Endothelial cell of umbilical vein (primary cell): ENCODE measurements around the gene ZNF618. TPM values are rescaled to one million over a fixed set of nuclear protein-coding genes. Genes with fewer than 3 reads are reported as not detected.

Source experiments
- BruUV-seq: library from RNA; stranded (reverse); fragments of 400-500 nt; replicated peaks from 2 replicates; lab custom pipeline; 2021; lab: Mats Ljungman, UMichigan
- CTCF ChIA-PET: fragments of 300-600, 350-600 bp; sonication (Branson Sonifier 250); formaldehyde crosslinking; loops from one replicate; lab custom pipeline; 2021; ENCODE audit warnings: antibody characterized with exemption, inconsistent platforms; lab: Charles Lee
- POLR2A ChIA-PET: fragments of 300-600, 350-600 bp; sonication (Branson Sonifier 250); formaldehyde crosslinking; loops from one replicate; lab custom pipeline; 2021; ENCODE audit warnings: antibody characterized with exemption, inconsistent platforms; lab: Charles Lee
- DNase-seq: peaks from one replicate; pipeline ENCODE4 v3.0.0-alpha.2; 2011; ENCODE audit warnings: low read depth, low spot score
- FAIRE-seq: peaks from 2 replicates; lab custom pipeline; 2011; peaks lifted over from hg19 to GRCh38; lab: Jason Lieb, UNC
- H2AFZ ChIP-seq: 2 replicates; pipeline ENCODE4 v1.6.0; 2012; ENCODE audit warnings: low read depth, low read length, control low read depth, inconsistent platforms
- H3K27ac ChIP-seq: 2 replicates; pipeline ENCODE4 v1.5.1; 2011; ENCODE audit warnings: low read depth, mild to moderate bottlenecking, control low read depth, low read length, moderate library complexity; ENCODE audit not compliant: insufficient read depth
- H3K27me3 ChIP-seq, 2 experiments: 2 replicates each; pipeline versions ENCODE4 v1.6.0 to v1.6.1; 2011; ENCODE audit warnings: low read length in 2 of 2, mixed read lengths in 1 of 2; ENCODE audit not compliant: control insufficient read depth in 2 of 2, insufficient read depth in 2 of 2
- H3K36me3 ChIP-seq, 2 experiments: 2 replicates in 1 of 2; 3 replicates in 1 of 2; pipeline ENCODE4 v1.5.1; 2011; ENCODE audit warnings: low read length in 2 of 2, mild to moderate bottlenecking in 1 of 2, moderate library complexity in 1 of 2; ENCODE audit not compliant: control insufficient read depth in 2 of 2, insufficient read depth in 2 of 2; ENCODE audit errors: extremely low read depth in 1 of 2
- H3K4me1 ChIP-seq: 3 replicates; pipeline ENCODE4 v1.5.1; 2011; ENCODE audit warnings: mild to moderate bottlenecking, low read length; ENCODE audit not compliant: control insufficient read depth, insufficient read depth; ENCODE audit errors: extremely low read depth
- H3K4me2 ChIP-seq: 2 replicates; pipeline ENCODE4 v1.6.1; 2011; ENCODE audit warnings: low read length, control low read depth, mixed read lengths; ENCODE audit not compliant: insufficient read depth
- H3K4me3 ChIP-seq, 3 experiments: fragments of 200-600 bp in 1 of 3; sonication (generic), shearing (Covaris generic) in 1 of 3; replicated peaks in 1 of 3; 2 replicates each; pipeline ENCODE4 v1.5.1; 2011 to 2016; ENCODE audit warnings: control low read depth in 3 of 3, low read length in 3 of 3, mild to moderate bottlenecking in 2 of 3, inconsistent platforms in 1 of 3, low read depth in 1 of 3, moderate library complexity in 1 of 3; ENCODE audit not compliant: insufficient read depth in 1 of 3
- H3K79me2 ChIP-seq: 2 replicates; pipeline ENCODE4 v1.6.0; 2012; ENCODE audit warnings: low read length, inconsistent platforms; ENCODE audit not compliant: control insufficient read depth, insufficient read depth
- H3K9ac ChIP-seq: replicated peaks from 2 replicates; pipeline ENCODE3; 2011; ENCODE audit warnings: low read length, control low read depth; ENCODE audit not compliant: insufficient read depth; ENCODE audit errors: extremely low read depth
- H3K9me1 ChIP-seq: replicated peaks from 3 replicates; pipeline ENCODE4 v1.6.0; 2011; ENCODE audit warnings: mild to moderate bottlenecking, low read length; ENCODE audit not compliant: control insufficient read depth, insufficient read depth; ENCODE audit errors: extremely low read depth
- H3K9me3 ChIP-seq: replicated peaks from 2 replicates; pipeline ENCODE4 v1.5.1; 2012; ENCODE audit warnings: low read length, inconsistent platforms; ENCODE audit not compliant: control insufficient read depth, insufficient read depth
- H4K20me1 ChIP-seq: replicated peaks from 2 replicates; pipeline ENCODE3; 2011; ENCODE audit warnings: mild to moderate bottlenecking, low read length; ENCODE audit not compliant: control insufficient read depth, insufficient read depth; ENCODE audit errors: extremely low read depth
- EZH2 ChIP-seq: IDR thresholded peaks from 2 replicates; pipeline ENCODE4 v1.6.1; 2012; ENCODE audit warnings: borderline replicate concordance, low read depth, mild to moderate bottlenecking, moderate library complexity, low read length, inconsistent platforms; ENCODE audit not compliant: severe bottlenecking
- FOS ChIP-seq: IDR thresholded peaks from 2 replicates; pipeline ENCODE4 v1.6.1; 2011; ENCODE audit warnings: mild to moderate bottlenecking, low read length, moderate library complexity, borderline replicate concordance; ENCODE audit not compliant: insufficient read depth
- GATA2 ChIP-seq: IDR thresholded peaks from 2 replicates; pipeline ENCODE4 v1.7.0; 2011; ENCODE audit warnings: low read depth, mild to moderate bottlenecking, moderate library complexity, mixed read lengths, low read length; ENCODE audit not compliant: insufficient read length, insufficient read depth
- JUN ChIP-seq: IDR thresholded peaks from 2 replicates; pipeline ENCODE4 v1.6.1; 2011; ENCODE audit warnings: borderline replicate concordance, low read depth; ENCODE audit not compliant: insufficient read length, insufficient read depth
- MAX ChIP-seq: IDR thresholded peaks from 2 replicates; pipeline ENCODE4 v1.6.1; 2011; ENCODE audit not compliant: insufficient read depth, insufficient read length
- MYC ChIP-seq: IDR thresholded peaks from one replicate; pipeline ENCODE4 v1.6.1; 2011; ENCODE audit warnings: mild to moderate bottlenecking, low read depth, low read length
- POLR2A ChIP-seq: IDR thresholded peaks from 2 replicates; pipeline ENCODE4 v1.6.1; 2012; ENCODE audit warnings: low read depth, mild to moderate bottlenecking, control low read depth, low read length
- POLR2AphosphoS5 ChIP-seq: IDR thresholded peaks from 2 replicates; pipeline ENCODE4 v1.6.1; 2012; ENCODE audit warnings: low read depth, mild to moderate bottlenecking, control low read depth, low read length, moderate library complexity; ENCODE audit not compliant: insufficient read depth
- dilution Hi-C: fragments of 300-500 bp; cut with MboI; formaldehyde crosslinking; loops from one replicate; pipeline ENCODE4 v1.15.0; 2019; ENCODE audit warnings: low sequenced_read_pairs; ENCODE audit not compliant: extremely low pct_ligation_motif_present
- intact Hi-C: fragments of 100-400 bp; cut with micrococcal nuclease; formaldehyde crosslinking; loops from one replicate; pipeline ENCODE4 v1.10.0; 2022
- polyA plus RNA-seq, 4 experiments: library from polyadenylated mRNA; depleted of rRNA in 3 of 4; stranded (reverse) in 3 of 4; unstranded in 1 of 4; fragments of >200 nt; gene quantifications; 2 replicates each; pipeline versions ENCODE4 v1.2.1 to v1.2.3, GENCODE V29; 2011 to 2012; ENCODE audit warnings: missing spikeins in 1 of 4
- total RNA-seq: library from RNA; stranded (reverse); gene quantifications from 2 replicates; pipeline ENCODE4 v1.2.3, GENCODE V29; 2021
- TF ChIP-seq, protein P1 (sequence below), 2 donors: IDR thresholded peaks; 1 replicate in 1 of 2; 2 replicates in 1 of 2; pipeline ENCODE4 v1.5.1; 2011; ENCODE audit warnings: low read length in 2 of 2, mild to moderate bottlenecking in 2 of 2, moderate library complexity in 2 of 2, control low read depth in 1 of 2, inconsistent platforms in 1 of 2, low read depth in 1 of 2; ENCODE audit not compliant: insufficient read depth in 1 of 2; ENCODE audit errors: extremely low read depth in 1 of 2

The ZNF618 gene
- total and polyA plus RNA-seq, 2 donors (not counting 3 experiments of a cell fraction or from before 2014, with no cell fraction given), result 22.6 to 80.3 TPM

- Histone ChIP-seq H3K4me2 (no peak overlapping the region), H3K4me3 (no peak overlapping the region), H3K9ac (no peak overlapping the region), H3K27ac (no peak overlapping the region), H3K9me1 (no peaks in the 10 kb centered on the region), H3K79me2 (no peaks in the 10 kb centered on the region), H2AFZ (no peak overlapping the region), H3K27me3 (no peaks in the 10 kb centered on the region), H3K36me3 (peaks cover 21 to 43% of the 10 kb centered on the region in 2 experiments), H4K20me1 (no peaks in the 10 kb centered on the region), H3K4me1 (peaks cover 4% of the 10 kb centered on the region), H3K9me3 (no peaks in the 10 kb centered on the region)
- dilution Hi-C loops (no loop called here), intact Hi-C loops (no loop called here)
- FAIRE-seq, result no peak
- no TSS peak for BruUV-seq
- TF ChIP-seq MAX, result no peak
- ChIA-PET POLR2A (no interaction called here), CTCF (interaction anchor here (1.4 to 1.7 kb wide), 3 partner anchors 57 to 313 kb away, joined by 3 to 4 read pairs (median 4); no protein-coding TSS in a partner anchor)
- no peak for DNase-seq
These were observed 174.5 kb downstream of the ZNF618 start for GRCh38 chr9:114050646-114051045.

DNA sequence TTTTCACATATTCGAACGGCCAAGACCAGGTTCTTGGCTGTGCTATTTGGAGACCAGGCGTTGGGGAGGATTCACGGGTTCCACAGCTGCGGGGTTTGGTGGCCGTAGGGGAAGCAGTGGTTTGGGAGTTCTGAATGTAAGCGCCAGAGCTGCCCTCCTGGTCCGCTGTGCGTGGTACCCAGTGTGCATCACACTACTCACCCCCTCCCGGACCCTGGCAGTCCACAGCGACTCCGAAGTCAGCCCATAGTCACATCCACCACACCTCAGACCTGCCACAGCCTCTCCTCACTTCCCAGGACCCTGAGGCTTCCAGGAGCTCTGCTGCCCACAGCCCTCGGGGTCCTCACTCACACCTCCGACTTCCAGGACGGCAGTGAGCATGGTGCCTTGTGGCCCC is 175.2 kb downstream of the ZNF618 start:
- no peak for TF ChIP-seq JUN
- TF ChIP-seq POLR2A, result no peak
- no peak for TF ChIP-seq FOS
- no peak for TF ChIP-seq MYC
- TF ChIP-seq POLR2AphosphoS5, result no peak
- TF ChIP-seq, protein P1, sequence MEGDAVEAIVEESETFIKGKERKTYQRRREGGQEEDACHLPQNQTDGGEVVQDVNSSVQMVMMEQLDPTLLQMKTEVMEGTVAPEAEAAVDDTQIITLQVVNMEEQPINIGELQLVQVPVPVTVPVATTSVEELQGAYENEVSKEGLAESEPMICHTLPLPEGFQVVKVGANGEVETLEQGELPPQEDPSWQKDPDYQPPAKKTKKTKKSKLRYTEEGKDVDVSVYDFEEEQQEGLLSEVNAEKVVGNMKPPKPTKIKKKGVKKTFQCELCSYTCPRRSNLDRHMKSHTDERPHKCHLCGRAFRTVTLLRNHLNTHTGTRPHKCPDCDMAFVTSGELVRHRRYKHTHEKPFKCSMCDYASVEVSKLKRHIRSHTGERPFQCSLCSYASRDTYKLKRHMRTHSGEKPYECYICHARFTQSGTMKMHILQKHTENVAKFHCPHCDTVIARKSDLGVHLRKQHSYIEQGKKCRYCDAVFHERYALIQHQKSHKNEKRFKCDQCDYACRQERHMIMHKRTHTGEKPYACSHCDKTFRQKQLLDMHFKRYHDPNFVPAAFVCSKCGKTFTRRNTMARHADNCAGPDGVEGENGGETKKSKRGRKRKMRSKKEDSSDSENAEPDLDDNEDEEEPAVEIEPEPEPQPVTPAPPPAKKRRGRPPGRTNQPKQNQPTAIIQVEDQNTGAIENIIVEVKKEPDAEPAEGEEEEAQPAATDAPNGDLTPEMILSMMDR (IDR thresholded peaks at IDR 0.05; ENCODE audit: extremely low read depth in 1 of 2, insufficient read depth in 1 of 2, low read depth in 1 of 2, low read length in 2 of 2), result no peak
- TF ChIP-seq MAX, result no peak
- TF ChIP-seq GATA2, result no peak
- TF ChIP-seq EZH2, result no peak
- intact Hi-C loops (no loop called here), dilution Hi-C loops (no loop called here)
- DNase-seq (no peak), FAIRE-seq (no peak)
- H4K20me1 ChIP-seq, result no peaks in the 10 kb centered on the region
- H3K4me2 ChIP-seq, result no peak overlapping the region
- no peaks in the 10 kb centered on the region for H3K9me3 ChIP-seq
- H3K27ac ChIP-seq, result no peak overlapping the region
- H3K27me3 ChIP-seq, result no peaks in the 10 kb centered on the region
- no peaks in the 10 kb centered on the region for H3K9me1 ChIP-seq
- ChIA-PET POLR2A (no interaction called here), CTCF (interaction anchor here (1.4 kb wide), 2 partner anchors 250 to 314 kb away, joined by 3 to 4 read pairs; no protein-coding TSS in a partner anchor)
- no peaks in the 10 kb centered on the region for H3K79me2 ChIP-seq
- peaks cover 21 to 43% of the 10 kb centered on the region in 2 experiments for H3K36me3 ChIP-seq
- no TSS peak for BruUV-seq
- H3K9ac ChIP-seq, result no peak overlapping the region
- H3K4me3 ChIP-seq, result no peak overlapping the region
- H3K4me1 ChIP-seq, result peaks cover 4% of the 10 kb centered on the region
- no peak overlapping the region for H2AFZ ChIP-seq
